ENCODE measurements around the gene EMP1.

DNA sequence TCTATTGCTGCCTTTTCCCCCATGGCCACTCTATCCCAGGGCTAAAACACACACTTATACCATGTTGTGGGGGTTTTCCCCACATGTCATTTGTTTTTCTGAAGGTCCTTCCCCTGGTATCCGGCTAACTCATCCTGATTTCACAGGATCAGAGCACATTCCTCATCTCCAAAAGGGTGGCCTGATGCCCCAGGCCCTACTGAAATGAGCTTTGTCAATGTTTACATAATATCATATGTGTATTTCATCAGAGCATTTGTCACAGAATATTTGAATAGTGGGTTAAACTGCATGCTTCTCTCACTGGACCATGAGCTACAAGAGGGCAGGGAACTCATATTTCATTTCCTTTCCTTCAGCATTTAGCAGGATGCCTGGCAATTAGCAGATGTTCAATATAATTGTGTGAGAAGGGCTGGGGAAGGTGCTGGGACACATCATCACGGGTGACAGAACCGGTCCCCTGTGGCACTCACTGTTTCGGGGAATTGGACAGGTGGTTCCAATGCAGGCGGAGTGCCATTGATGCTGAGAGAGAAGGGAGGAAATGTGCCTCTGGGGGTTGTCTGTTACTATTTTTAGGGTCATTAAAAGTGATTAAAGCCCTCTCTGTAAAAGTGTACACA is 26.8 kb downstream of the EMP1 start:
- TF ChIP-seq CBX2 (IDR thresholded peaks at IDR 0.05; ENCODE audit: borderline replicate concordance, low read depth) (no peak), BHLHE40 (IDR thresholded peaks at IDR 0.05; ENCODE audit: low read depth, low read length) (no peak), POLR2AphosphoS2 (conservative IDR thresholded peaks at IDR 0.05; ENCODE audit: low read length) (no peak), KDM1A (IDR thresholded peaks at IDR 0.05; ENCODE audit: low read depth) (no peak), POLR2A (IDR thresholded peaks at IDR 0.05; ENCODE audit: low read length) (no peak)
- TF ChIP-seq, protein P1, sequence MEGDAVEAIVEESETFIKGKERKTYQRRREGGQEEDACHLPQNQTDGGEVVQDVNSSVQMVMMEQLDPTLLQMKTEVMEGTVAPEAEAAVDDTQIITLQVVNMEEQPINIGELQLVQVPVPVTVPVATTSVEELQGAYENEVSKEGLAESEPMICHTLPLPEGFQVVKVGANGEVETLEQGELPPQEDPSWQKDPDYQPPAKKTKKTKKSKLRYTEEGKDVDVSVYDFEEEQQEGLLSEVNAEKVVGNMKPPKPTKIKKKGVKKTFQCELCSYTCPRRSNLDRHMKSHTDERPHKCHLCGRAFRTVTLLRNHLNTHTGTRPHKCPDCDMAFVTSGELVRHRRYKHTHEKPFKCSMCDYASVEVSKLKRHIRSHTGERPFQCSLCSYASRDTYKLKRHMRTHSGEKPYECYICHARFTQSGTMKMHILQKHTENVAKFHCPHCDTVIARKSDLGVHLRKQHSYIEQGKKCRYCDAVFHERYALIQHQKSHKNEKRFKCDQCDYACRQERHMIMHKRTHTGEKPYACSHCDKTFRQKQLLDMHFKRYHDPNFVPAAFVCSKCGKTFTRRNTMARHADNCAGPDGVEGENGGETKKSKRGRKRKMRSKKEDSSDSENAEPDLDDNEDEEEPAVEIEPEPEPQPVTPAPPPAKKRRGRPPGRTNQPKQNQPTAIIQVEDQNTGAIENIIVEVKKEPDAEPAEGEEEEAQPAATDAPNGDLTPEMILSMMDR (IDR thresholded peaks at IDR 0.05), result no peak
